Vagina (tissue), 2 donors: ENCODE measurements around the gene DDX21. TPM values are rescaled to one million over a fixed set of nuclear protein-coding genes. Genes with fewer than 3 reads are reported as not detected.
"Not testable (repeated sequence)": the region's sequence is repeated elsewhere in the genome, so short reads cannot be mapped to it uniquely, and the experiment has no call there.

Experiments
- DNase-seq, 2 donors: peaks; one replicate each; pipeline ENCODE4 v3.0.0-alpha.2; 2017; ENCODE audit errors: extremely low spot score in 2 of 2
- H3K27ac ChIP-seq: fragments of 200-600 bp; sonication (generic); one replicate; pipeline ENCODE4 v1.5.1; 2019
- H3K27me3 ChIP-seq: fragments of 200-600 bp; sonication (generic); one replicate; pipeline ENCODE4 v1.5.1; 2019
- H3K36me3 ChIP-seq, 2 donors: fragments of 200-600 bp; sonication (generic); one replicate each; pipeline ENCODE4 v1.5.1; 2017 to 2019
- H3K4me1 ChIP-seq: fragments of 200-600 bp; sonication (generic); one replicate; pipeline ENCODE4 v1.5.1; 2019
- H3K4me3 ChIP-seq, 2 donors: fragments of 200-600 bp; sonication (generic); 1 replicate in 1 of 2; 2 replicates in 1 of 2; pipeline ENCODE4 v1.5.1; 2016 to 2019
- H3K9me3 ChIP-seq: fragments of 200-600 bp; sonication (generic); one replicate; pipeline ENCODE4 v1.5.1; 2019
- POLR2A ChIP-seq, 2 donors: fragments of 450-650 bp; IDR thresholded peaks; one replicate each; pipeline ENCODE4 v1.6.1; 2017; ENCODE audit warnings: antibody characterized with exemption in 2 of 2, mild to moderate bottlenecking in 2 of 2, moderate library complexity in 2 of 2
- POLR2AphosphoS5 ChIP-seq, 2 donors: sonication (generic); formaldehyde crosslinking; IDR thresholded peaks; one replicate each; pipeline ENCODE4 v1.9.0; 2017; ENCODE audit warnings: antibody characterized with exemption in 2 of 2, mild to moderate bottlenecking in 2 of 2, low read depth in 1 of 2; ENCODE audit not compliant: insufficient read depth in 1 of 2
- intact Hi-C: fragments of 100-400 bp; cut with DNase I; formaldehyde crosslinking; loops from one replicate; pipeline ENCODE4 v1.15.1; 2023
- total RNA-seq: library from RNA; depleted of rRNA; stranded (reverse); fragments of >200 nt; gene quantifications from one replicate; pipeline ENCODE4 v1.2.3, GENCODE V29; 2016
- TF ChIP-seq, protein P1 (sequence below), 3 experiments: fragments of 450-650 bp in 2 of 3; fragments of 200-600 bp in 1 of 3; sonication (generic) in 1 of 3; IDR thresholded peaks; one replicate each; pipeline ENCODE4 v1.5.1; 2017 to 2019; ENCODE audit warnings: antibody characterized with exemption in 3 of 3, mild to moderate bottlenecking in 2 of 3, moderate library complexity in 2 of 3

DDX21 gene
- total RNA-seq, 1 donor from 2014 or later, result 44.7 TPM

GRCh38 chr10:68973975-68974374 is 18.0 kb downstream of the DDX21 start:
- intact Hi-C loops, result no loop called here
- Histone ChIP-seq H3K36me3 (peaks cover 6 to 99% of the 10 kb centered on the region in 2 donors), H3K4me1 (no peaks in the 10 kb centered on the region), H3K4me3 (no peak overlapping the region), H3K27ac (no peak overlapping the region), H3K9me3 (no peaks in the 10 kb centered on the region), H3K27me3 (no peaks in the 10 kb centered on the region)
- TF ChIP-seq, protein P1, sequence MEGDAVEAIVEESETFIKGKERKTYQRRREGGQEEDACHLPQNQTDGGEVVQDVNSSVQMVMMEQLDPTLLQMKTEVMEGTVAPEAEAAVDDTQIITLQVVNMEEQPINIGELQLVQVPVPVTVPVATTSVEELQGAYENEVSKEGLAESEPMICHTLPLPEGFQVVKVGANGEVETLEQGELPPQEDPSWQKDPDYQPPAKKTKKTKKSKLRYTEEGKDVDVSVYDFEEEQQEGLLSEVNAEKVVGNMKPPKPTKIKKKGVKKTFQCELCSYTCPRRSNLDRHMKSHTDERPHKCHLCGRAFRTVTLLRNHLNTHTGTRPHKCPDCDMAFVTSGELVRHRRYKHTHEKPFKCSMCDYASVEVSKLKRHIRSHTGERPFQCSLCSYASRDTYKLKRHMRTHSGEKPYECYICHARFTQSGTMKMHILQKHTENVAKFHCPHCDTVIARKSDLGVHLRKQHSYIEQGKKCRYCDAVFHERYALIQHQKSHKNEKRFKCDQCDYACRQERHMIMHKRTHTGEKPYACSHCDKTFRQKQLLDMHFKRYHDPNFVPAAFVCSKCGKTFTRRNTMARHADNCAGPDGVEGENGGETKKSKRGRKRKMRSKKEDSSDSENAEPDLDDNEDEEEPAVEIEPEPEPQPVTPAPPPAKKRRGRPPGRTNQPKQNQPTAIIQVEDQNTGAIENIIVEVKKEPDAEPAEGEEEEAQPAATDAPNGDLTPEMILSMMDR (IDR thresholded peaks at IDR 0.05), result no peak
- TF ChIP-seq POLR2A (IDR thresholded peaks at IDR 0.05) (no peak), POLR2AphosphoS5 (IDR thresholded peaks at IDR 0.05; ENCODE audit: insufficient read depth in 1 of 2, low read depth in 1 of 2) (no peak)
- no peak for DNase-seq

- intact Hi-C loops, H3K27me3 ChIP-seq, H3K27ac ChIP-seq, H3K4me3 ChIP-seq, DNase-seq, H3K9me3 ChIP-seq, H3K4me1 ChIP-seq: not testable (repeated sequence)
- peaks cover 6 to 88% of the 10 kb centered on the region in 2 donors for H3K36me3 ChIP-seq
Measured at GRCh38 chr10:68975936-68976473, 20.0 kb downstream of the DDX21 start.

DNA sequence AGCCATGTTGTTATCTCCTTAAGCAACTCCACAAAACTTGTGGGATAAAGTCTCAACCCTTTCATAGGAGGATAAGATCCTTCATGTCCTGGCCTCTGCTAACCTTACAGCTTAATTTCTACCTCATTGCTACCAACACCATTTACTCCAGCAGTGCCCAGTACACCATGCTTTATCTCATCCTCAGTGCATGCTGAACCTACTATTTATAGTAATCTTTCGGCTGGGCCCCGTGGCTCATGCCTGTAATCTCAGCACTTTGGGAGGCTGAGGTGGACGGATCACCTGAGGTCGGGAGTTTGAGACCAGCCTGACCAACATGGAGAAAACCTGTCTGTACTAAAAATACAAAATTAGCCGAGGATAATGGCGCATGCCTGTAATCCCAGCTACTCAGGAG is 23.8 kb downstream of the DDX21 start:
- H3K4me3 ChIP-seq, intact Hi-C loops, H3K9me3 ChIP-seq, H3K4me1 ChIP-seq, H3K27me3 ChIP-seq, DNase-seq, H3K27ac ChIP-seq: not testable (repeated sequence)
- H3K36me3 ChIP-seq, result peaks cover 6 to 76% of the 10 kb centered on the region in 2 donors

- Histone ChIP-seq H3K27ac (no peak overlapping the region), H3K4me1 (no peaks in the 10 kb centered on the region), H3K36me3 (peaks cover 6 to 71% of the 10 kb centered on the region in 2 donors), H3K4me3 (no peak overlapping the region), H3K27me3 (no peaks in the 10 kb centered on the region), H3K9me3 (no peaks in the 10 kb centered on the region)
- no peak for DNase-seq
- TF ChIP-seq POLR2AphosphoS5 (IDR thresholded peaks at IDR 0.05; ENCODE audit: insufficient read depth in 1 of 2, low read depth in 1 of 2) (no peak), POLR2A (IDR thresholded peaks at IDR 0.05) (no peak)
- TF ChIP-seq, protein P1 (IDR thresholded peaks at IDR 0.05), result no peak
- intact Hi-C loops, result no loop called here
Measured at GRCh38 chr10:68981074-68981473, 25.1 kb downstream of the DDX21 start.

- H3K27me3 ChIP-seq, result no peaks in the 10 kb centered on the region
- peaks cover 5 to 58% of the 10 kb centered on the region in 2 donors for H3K36me3 ChIP-seq
- intact Hi-C loops, result no loop called here
- H3K9me3 ChIP-seq, result no peaks in the 10 kb centered on the region
- TF ChIP-seq, protein P1 (IDR thresholded peaks at IDR 0.05), result no peak
- TF ChIP-seq POLR2AphosphoS5 (IDR thresholded peaks at IDR 0.05; ENCODE audit: insufficient read depth in 1 of 2, low read depth in 1 of 2) (no peak), POLR2A (IDR thresholded peaks at IDR 0.05) (no peak)
- DNase-seq, result no peak
- no peak overlapping the region for H3K4me3 ChIP-seq
- H3K4me1 ChIP-seq, result no peaks in the 10 kb centered on the region
- H3K27ac ChIP-seq, result no peak overlapping the region
Measured at GRCh38 chr10:68982389-68982788, 26.4 kb downstream of the DDX21 start.

- H3K27ac ChIP-seq, result no peak overlapping the region
- no peak for TF ChIP-seq POLR2AphosphoS5 (IDR thresholded peaks at IDR 0.05; ENCODE audit: insufficient read depth in 1 of 2, low read depth in 1 of 2)
- TF ChIP-seq, protein P1 (IDR thresholded peaks at IDR 0.05), result no peak
- TF ChIP-seq POLR2A (IDR thresholded peaks at IDR 0.05), result no peak
- intact Hi-C loops, result no loop called here
Measured at GRCh38 chr10:68987611-68988010, 31.6 kb downstream of the DDX21 start.

More at GRCh38 chr10:68987611-68988010, 31.6 kb downstream of the DDX21 start:
- Histone ChIP-seq H3K4me3 (no peak overlapping the region), H3K9me3 (no peaks in the 10 kb centered on the region), H3K36me3 (peaks cover 0 to 23% of the 10 kb centered on the region in 2 donors), H3K27me3 (no peaks in the 10 kb centered on the region), H3K4me1 (peaks cover 42% of the 10 kb centered on the region)
- DNase-seq, result no peak
